ENCODE results near the gene IMPG2. TPM values are rescaled to one million over a fixed set of nuclear protein-coding genes. Genes with fewer than 3 reads are reported as not detected.

The IMPG2 gene
- total RNA-seq, 1 experiment from 2014 or later, result 0.13 TPM

DNA sequence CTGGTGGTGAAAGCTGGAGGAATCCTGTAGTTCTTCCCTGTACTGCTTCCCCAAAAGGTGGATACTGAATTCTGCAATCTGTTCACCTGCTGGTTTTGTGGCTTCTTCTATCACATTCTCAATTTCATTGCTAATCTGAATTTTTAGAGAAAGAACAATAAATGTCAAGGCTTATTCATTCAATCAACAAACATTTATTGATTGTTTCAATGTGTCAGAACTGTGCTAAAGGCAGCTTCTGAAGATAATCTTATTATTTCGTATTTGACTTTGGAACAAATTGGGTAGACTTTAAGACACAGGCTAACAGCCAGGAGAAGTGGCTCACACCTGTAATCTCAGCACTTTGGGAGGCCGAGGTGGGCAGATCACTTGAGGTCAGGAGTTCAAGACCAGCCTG lies 46.8 kb downstream of the IMPG2 start:
- intact Hi-C loops (cut with micrococcal nuclease; ENCODE audit: unreplicated experiment), result no loop called here
- BruUV-seq (replicated peaks), result no TSS peak
- POLR2A ChIA-PET (ENCODE audit: low non-redundant PET), result no interaction called here

DNA sequence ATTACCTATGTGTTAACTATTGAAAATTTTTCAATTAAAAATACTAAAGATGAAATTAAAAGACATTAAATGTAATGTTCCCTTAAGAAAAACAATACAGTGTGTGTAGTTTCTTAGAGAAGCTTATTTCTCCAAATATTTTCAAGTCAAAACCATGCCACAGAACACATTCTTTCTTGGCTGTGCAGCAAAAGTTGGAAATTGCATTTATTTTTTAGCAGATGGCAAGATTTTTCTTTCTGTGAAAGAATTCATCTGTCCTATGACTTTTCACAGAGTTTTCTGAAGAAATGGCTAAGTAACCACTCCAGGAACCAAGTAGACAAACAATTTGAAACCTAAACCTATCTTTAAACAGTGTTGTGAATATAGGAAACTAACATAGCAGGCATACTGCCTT lies 47.2 kb downstream of the IMPG2 start:
- POLR2A ChIA-PET (ENCODE audit: low non-redundant PET), result no interaction called here
- no TSS peak for BruUV-seq (replicated peaks)

More for the DNA sequence above, 46.8 kb downstream of the IMPG2 start:
- DNase-seq (ENCODE audit: low spot score), result no peak
- Histone ChIP-seq H3K36me3 (ENCODE audit: insufficient read depth, low read length, poor library complexity, severe bottlenecking) (no peaks in the 10 kb centered on the region), H3K9me3 (ENCODE audit: low read depth, low read length, poor library complexity, severe bottlenecking) (no peaks in the 10 kb centered on the region), H3K4me3 (ENCODE audit: low read depth, low read length, poor library complexity, severe bottlenecking) (no peak overlapping the region), H3K27ac (ENCODE audit: low read depth, low read length, poor library complexity, severe bottlenecking) (no peak overlapping the region), H3K4me1 (ENCODE audit: insufficient read depth, low read length, poor library complexity, severe bottlenecking) (no peaks in the 10 kb centered on the region), H3K27me3 (replicated peaks; ENCODE audit: insufficient read depth, low read depth, low read length, poor library complexity) (peaks cover 5% of the 10 kb centered on the region)
- CTCF ChIA-PET, result no interaction called here
- no peak for TF ChIP-seq EZH2 (IDR thresholded peaks at IDR 0.05; ENCODE audit: borderline replicate concordance, low read depth, low read length, poor library complexity, severe bottlenecking)
- TF ChIP-seq, protein P1, sequence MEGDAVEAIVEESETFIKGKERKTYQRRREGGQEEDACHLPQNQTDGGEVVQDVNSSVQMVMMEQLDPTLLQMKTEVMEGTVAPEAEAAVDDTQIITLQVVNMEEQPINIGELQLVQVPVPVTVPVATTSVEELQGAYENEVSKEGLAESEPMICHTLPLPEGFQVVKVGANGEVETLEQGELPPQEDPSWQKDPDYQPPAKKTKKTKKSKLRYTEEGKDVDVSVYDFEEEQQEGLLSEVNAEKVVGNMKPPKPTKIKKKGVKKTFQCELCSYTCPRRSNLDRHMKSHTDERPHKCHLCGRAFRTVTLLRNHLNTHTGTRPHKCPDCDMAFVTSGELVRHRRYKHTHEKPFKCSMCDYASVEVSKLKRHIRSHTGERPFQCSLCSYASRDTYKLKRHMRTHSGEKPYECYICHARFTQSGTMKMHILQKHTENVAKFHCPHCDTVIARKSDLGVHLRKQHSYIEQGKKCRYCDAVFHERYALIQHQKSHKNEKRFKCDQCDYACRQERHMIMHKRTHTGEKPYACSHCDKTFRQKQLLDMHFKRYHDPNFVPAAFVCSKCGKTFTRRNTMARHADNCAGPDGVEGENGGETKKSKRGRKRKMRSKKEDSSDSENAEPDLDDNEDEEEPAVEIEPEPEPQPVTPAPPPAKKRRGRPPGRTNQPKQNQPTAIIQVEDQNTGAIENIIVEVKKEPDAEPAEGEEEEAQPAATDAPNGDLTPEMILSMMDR (conservative IDR thresholded peaks at IDR 0.05; ENCODE audit: low read depth, low read length), result no peak

DNA sequence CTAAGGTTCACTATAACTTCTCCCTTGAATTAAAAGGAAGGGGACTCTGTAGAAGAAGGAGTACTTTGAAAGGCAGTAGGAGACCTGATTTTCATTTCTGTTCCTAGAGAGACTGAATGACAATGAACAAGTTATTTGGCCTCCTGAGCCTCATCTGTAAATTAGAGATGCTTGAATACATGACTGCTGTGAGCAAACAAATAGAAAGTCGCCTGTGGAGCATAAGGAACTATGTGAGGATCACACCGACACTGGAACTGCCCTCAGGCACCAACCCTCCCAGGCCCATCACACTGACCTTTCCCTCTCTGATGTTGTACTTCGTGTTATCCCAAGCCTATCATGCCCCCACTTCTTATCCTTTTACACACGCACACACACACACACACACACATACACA lies 48.6 kb downstream of the IMPG2 start:
- no TSS peak for BruUV-seq (replicated peaks)
- TF ChIP-seq EZH2 (IDR thresholded peaks at IDR 0.05; ENCODE audit: borderline replicate concordance, low read depth, low read length, poor library complexity, severe bottlenecking), result no peak
- TF ChIP-seq, protein P1 (conservative IDR thresholded peaks at IDR 0.05; ENCODE audit: low read depth, low read length), result no peak
- ChIA-PET CTCF (no interaction called here), POLR2A (ENCODE audit: low non-redundant PET) (no interaction called here)
- H3K27me3 ChIP-seq (replicated peaks; ENCODE audit: insufficient read depth, low read depth, low read length, poor library complexity), result no peaks in the 10 kb centered on the region
- no peak for DNase-seq (ENCODE audit: low spot score)
- no peaks in the 10 kb centered on the region for H3K4me1 ChIP-seq (ENCODE audit: insufficient read depth, low read length, poor library complexity, severe bottlenecking)
- H3K4me3 ChIP-seq (ENCODE audit: low read depth, low read length, poor library complexity, severe bottlenecking), result no peak overlapping the region
- no peak overlapping the region for H3K27ac ChIP-seq (ENCODE audit: low read depth, low read length, poor library complexity, severe bottlenecking)
- no peaks in the 10 kb centered on the region for H3K36me3 ChIP-seq (ENCODE audit: insufficient read depth, low read length, poor library complexity, severe bottlenecking)
- H3K9me3 ChIP-seq (ENCODE audit: low read depth, low read length, poor library complexity, severe bottlenecking), result no peaks in the 10 kb centered on the region
- intact Hi-C loops (cut with micrococcal nuclease; ENCODE audit: unreplicated experiment), result no loop called here

More for the DNA sequence above, 47.2 kb downstream of the IMPG2 start:
- DNase-seq (ENCODE audit: low spot score), result no peak
- intact Hi-C loops (cut with micrococcal nuclease; ENCODE audit: unreplicated experiment), result no loop called here
- no peaks in the 10 kb centered on the region for H3K9me3 ChIP-seq (ENCODE audit: low read depth, low read length, poor library complexity, severe bottlenecking)
- CTCF ChIA-PET, result no interaction called here
- peaks cover 5% of the 10 kb centered on the region for H3K27me3 ChIP-seq (replicated peaks; ENCODE audit: insufficient read depth, low read depth, low read length, poor library complexity)
- H3K27ac ChIP-seq (ENCODE audit: low read depth, low read length, poor library complexity, severe bottlenecking), result no peak overlapping the region
- no peaks in the 10 kb centered on the region for H3K4me1 ChIP-seq (ENCODE audit: insufficient read depth, low read length, poor library complexity, severe bottlenecking)
- H3K4me3 ChIP-seq (ENCODE audit: low read depth, low read length, poor library complexity, severe bottlenecking), result no peak overlapping the region
- TF ChIP-seq EZH2 (IDR thresholded peaks at IDR 0.05; ENCODE audit: borderline replicate concordance, low read depth, low read length, poor library complexity, severe bottlenecking), result no peak
- TF ChIP-seq, protein P1 (conservative IDR thresholded peaks at IDR 0.05; ENCODE audit: low read depth, low read length), result no peak
- H3K36me3 ChIP-seq (ENCODE audit: insufficient read depth, low read length, poor library complexity, severe bottlenecking), result no peaks in the 10 kb centered on the region

Data from A673 (cell line).